GM19328 (cell line): ENCODE results near the gene IL17RB.
A peak's percentile ranks its signal among the peaks of the same experiment; 100 is the strongest.

Experiments used
- ATAC-seq: cut with Tn5 transposase; IDR thresholded peaks from one replicate; pipeline ENCODE4 v1.9.1; 2021; ENCODE audit warnings: mild to moderate bottlenecking, moderate library complexity; ENCODE audit not compliant: unreplicated experiment

The IL17RB gene

GRCh38 chr3:53846134-53846850 lies at the start of gene IL17RB, which contains the start of gene CHDH:
Gene IL17RB, plus strand, starts transcription at chr3:53846568. Its CDS starts 21 bp downstream, at chr3:53846589.
Gene CHDH, minus strand, starts transcription at chr3:53846419. Its CDS starts 22,411 bp downstream, at chr3:53824008.
- peak; percentile 41 for ATAC-seq

DNA sequence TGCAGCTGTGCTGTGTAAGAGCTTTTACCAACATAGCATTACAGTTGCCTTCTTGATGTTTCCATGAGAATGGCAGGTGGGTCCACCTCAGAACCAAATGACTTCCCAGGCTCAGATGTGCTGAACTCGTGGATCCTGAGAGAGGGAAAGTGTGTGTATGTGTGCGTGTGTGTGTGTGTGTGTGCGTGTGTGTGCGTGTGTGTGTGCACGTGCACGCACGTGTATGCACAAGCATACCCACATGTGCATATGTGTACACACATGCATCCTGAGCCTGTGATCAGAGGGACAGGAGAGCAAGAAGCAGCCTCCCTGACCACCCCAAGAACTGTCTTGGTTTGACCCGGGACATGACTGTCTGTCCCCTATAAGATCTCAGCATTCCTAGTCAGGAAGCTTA lies 48.2 kb upstream of the IL17RB start:
- ATAC-seq: no peak

DNA sequence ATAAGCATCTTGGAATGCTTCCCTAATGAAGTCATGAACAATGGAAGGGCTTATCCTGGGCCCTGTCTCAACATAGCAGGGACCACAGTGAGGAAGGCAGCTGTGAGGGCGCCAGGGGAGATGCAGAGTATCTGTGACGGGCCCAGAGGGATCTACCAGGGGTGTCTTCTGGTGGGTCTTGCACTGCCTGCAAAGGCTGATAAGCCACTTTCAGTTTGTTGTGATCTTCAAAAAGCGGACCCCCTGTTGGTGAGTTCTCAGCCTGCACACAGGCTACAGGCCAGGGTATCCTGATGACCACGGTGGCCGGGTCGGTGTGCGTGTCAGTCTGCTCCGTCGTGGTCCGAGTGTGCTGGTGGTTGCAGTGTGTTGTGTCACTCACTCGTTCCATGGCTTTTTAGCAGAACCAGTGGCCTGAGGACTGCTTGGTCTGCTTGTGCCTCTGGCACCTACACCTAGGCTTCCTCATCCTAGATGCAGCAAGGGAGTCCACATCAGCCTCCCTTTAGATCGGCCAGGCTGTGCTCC lies 47.0 kb upstream of the IL17RB start:
- ATAC-seq: no peak

GRCh38 chr3:53800041-53800906 lies 46.1 kb upstream of the IL17RB start:
- no peak for ATAC-seq

DNA sequence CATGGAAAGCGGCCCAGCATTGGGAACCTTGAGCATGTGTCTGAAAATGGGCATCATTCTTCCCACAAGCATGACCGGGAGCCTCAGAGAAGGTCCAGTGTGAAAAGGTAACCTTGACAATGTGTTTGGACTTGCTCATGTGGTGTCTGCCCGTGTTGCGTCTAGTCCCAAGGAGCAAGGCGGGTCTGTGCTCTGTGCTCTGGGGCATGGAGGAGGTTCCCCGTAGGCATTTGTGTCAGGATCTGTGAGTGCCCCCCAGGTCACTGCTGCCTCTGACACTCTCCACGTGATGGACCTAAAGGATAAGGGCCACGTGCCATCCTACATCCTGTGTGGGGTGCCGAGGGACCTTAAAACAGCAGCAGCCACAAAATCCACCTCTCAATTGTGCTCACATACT lies 45.0 kb upstream of the IL17RB start:
- ATAC-seq: no peak

DNA sequence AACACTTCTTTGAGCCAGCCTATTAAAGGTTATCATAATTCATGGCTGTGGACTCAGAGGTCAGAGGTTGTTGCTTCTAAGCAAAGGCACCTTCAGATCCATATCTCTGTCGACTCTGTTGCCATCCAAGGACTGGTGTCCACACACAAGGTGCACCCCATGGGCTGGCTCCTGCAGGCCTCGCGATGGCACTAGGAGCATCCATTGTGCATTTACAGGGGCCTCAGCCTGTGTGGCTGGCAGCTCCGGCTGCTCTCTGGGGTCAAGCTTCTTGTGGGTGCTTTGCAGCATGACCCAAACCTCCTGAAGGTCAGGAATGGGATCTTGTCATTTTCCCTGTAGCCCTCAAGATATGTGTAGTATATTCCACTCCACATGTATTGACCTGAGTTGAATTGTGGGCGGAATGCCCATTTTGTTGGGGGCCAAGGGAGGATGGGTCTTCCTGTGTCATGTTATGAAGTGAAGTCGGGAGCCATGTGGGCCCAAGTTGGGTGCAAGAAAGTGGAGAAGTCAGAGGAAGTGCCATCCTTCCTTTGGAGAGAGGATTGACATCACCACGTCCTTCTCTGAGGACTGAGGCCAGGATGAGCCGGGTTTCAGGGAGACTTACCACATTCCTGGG lies 44.0 kb upstream of the IL17RB start:
- no peak for ATAC-seq

- ATAC-seq: no peak
These were observed 43.1 kb upstream of the IL17RB start for GRCh38 chr3:53803124-53803815.

GRCh38 chr3:53803816-53804695 lies 42.3 kb upstream of the IL17RB start:
- no peak for ATAC-seq

DNA sequence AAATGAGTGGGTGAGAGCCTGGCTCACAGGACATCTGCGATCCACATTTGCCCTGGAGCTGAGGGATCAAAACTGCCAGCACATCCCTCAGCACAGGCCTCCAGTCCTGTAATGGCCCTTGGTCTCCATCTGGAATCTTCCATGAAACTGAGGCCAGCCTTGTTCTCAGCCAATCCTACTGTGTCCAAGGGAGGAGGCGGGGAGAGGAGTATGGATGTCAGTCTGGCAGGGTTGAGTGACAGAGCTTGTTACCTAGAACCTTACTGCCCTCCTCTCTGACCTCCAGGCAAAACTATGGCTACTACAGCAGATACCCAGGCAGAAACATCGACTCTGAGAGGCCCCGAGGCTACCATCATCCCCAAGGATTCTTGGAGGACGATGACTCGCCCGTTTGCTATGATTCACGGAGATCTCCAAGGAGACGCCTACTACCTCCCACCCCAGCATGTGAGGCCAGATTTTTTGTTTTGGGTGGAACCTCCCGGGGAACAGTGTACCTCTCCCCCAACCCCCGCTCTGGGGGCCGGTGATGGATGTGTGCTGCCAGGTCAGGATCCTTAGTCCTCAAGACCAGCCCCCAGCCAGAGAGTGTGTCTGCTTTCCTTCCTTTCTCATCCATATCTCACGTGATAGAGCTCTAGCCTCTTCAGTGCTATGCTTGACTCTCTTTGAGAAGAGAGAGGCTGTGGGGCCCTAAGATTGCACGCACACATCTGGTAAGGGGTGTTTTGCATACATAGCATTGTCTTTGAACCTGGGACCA lies 41.5 kb upstream of the IL17RB start:
- peak; percentile 61 for ATAC-seq

DNA sequence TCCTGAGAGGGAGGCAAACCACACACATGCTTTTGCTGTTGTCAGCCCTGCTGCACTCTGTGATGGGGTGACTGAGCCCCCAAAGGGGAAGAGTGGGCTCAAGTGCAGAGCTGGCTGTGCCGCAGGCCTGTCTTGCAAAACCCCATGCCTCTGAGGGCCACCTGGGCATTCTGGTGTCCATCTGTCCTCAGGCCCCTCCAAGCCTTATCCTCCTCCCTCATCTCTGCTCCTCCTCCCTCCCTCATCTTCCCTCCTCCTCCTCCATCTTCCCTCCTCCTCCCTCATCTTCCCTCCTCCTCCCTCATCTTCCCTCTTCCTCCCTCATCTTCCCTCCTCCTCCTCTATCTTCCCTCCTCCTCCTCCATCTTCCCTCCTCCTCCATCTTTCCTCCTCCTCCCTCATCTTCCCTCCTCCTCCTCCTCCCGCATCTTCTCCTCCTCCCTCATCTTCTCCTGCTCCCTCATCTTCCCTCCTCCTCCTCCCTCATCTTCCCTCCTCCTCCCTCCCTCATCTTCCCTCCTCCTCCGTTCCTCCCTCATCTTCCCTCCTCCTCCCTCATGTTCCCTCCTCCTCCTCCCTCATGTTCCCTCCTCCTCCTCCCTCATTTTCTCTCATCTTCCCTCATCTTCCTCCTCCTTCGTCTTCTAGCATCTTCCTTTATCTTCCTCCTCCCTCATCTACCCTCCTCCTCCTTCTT lies 40.8 kb upstream of the IL17RB start:
- no peak for ATAC-seq

DNA sequence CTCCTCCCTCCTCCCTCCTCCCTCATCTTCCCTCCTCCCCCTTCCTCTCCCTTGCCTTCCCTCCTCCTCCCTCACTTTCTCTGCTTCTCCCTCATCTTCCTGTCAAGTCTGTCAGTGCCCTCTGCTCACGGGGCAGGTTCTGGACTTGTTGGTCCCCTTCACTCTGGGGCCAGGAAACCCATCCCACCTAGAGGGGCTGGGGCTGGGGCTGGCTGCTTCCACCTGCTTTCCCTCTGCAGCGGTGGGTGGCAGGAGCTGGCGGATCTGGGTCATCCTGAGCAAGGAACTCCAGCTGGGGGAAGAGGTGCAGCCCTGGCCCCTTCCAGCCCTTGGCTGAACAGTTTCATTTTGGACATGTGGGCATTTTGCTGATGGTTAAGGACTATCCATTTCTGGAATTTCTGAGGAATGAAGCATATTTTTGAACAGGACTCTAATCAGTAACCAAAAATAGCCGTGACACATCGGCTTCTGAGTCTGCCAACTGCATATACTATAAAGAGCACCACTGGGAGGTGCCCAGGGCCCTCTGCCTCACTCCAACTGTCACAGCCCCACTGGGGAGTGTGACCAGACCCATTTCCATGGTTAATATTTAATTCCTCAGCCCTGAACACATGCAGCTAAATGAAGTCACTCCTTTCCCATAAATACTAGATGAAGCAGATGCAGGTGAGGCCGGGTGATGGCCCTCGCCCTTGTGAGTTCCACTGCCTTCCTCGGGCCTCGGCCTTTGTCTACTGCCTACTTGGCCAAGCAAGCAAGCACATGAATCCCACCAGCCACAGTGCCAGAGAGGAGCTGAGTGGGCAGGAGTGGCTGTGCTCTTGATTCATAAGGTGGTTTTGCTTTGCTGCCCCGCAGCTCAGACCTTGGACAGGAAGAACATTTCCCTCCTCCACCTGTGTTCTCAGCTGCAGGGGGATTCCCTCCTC lies 39.9 kb upstream of the IL17RB start:
- ATAC-seq: no peak

DNA sequence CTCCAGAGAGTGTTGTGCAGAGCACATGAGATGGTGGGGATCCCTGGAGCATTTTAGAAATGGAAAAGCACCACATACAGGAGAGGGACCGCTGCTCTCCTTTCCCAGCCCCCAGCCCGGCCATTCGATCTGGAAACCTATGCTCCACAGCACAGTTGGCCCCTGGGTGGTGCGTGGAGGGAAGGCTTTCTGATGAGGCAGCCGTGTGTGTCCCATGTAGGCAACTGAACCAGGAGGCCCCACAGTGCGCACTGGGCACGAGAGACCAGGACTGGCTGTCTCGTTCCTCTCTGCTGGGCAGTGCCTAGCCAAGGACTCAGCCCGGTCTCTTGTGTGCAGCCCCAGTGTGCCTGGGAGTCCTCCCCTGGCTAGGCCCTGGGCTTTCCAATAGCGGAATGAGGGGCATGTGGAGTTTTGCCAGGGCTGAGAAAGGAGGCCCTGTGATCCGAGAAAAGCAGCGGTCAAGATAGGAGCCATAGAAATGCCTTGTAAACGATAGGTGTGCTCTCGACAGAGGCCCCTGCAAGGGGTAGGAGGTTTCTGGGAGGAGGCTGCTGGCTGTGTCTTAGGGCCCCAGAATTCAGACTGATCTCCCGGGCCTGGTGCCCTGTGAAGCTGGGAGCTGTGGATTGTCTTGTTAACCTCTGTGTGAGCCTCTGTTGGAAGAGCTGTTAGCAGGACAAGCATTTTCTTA lies 39.1 kb upstream of the IL17RB start:
- ATAC-seq: no peak

DNA sequence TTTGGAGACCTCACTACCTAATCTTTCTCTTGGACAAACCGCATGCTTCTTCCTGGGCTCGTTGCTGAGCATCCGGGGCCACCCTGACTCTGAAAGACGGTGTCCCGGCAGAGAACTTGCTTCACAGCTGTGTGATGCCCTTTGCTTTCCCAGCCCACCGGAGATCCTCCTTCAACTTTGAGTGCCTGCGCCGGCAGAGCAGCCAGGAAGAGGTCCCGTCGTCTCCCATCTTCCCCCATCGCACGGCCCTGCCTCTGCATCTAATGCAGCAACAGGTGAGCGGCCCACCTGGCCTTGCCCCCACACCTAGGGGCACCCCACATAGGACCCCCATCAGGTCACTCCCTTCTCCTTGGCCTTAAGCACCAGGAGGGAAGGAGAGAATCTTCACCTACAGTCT lies 37.9 kb upstream of the IL17RB start:
- ATAC-seq: no peak

DNA sequence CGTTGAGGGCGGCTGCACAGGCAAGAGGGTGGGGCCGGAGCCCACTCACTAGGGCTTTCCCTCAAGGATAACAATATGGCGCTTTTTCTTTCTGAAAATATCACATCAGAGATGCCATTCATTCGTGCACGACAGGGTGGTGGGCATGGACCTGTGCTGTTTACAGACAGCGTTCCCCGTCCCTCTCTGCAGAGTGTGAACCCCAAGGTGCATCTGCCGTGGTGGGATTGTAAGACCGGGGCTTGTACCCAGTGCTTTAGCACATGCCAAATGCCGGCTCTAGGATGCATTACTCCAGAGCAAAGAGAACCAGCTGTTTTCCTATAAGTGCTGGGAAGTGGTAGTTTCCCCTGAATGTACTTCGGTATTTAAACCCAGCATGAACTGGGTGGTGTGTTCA lies 37.1 kb upstream of the IL17RB start:
- ATAC-seq: no peak

- ATAC-seq: no peak
These were observed 36.5 kb upstream of the IL17RB start for GRCh38 chr3:53809764-53810400.
